H9 (cell line): ENCODE measurements around the gene ATPAF1. TPM values are rescaled to one million over a fixed set of nuclear protein-coding genes. Genes with fewer than 3 reads are reported as not detected.

Experiments
- DNase-seq: peaks from one replicate; pipeline ENCODE4 v3.0.0-alpha.2; 2017
- H2AFZ ChIP-seq: one replicate; pipeline ENCODE4 v1.6.1; 2013; ENCODE audit warnings: mild to moderate bottlenecking, low read length, control low read depth, moderate library complexity
- H2AK5ac ChIP-seq: 2 replicates; pipeline ENCODE4 v1.6.1; 2013; ENCODE audit warnings: low read length, control low read depth, mixed read lengths; ENCODE audit not compliant: insufficient read length
- H2BK120ac ChIP-seq: one replicate; pipeline ENCODE4 v1.6.1; 2013; ENCODE audit warnings: low read depth, mild to moderate bottlenecking, low read length, control low read depth, inconsistent platforms; ENCODE audit not compliant: poor library complexity, severe bottlenecking
- H2BK12ac ChIP-seq: 2 replicates; pipeline ENCODE4 v1.6.1; 2013; ENCODE audit warnings: low read length, control low read depth, mixed read lengths, low read depth; ENCODE audit not compliant: insufficient read length
- H2BK15ac ChIP-seq: 2 replicates; pipeline ENCODE4 v1.6.1; 2013; ENCODE audit warnings: low read depth, low read length, control low read depth
- H2BK20ac ChIP-seq: one replicate; pipeline ENCODE4 v1.6.1; 2013; ENCODE audit warnings: low read depth, mild to moderate bottlenecking, low read length, control low read depth, inconsistent platforms; ENCODE audit not compliant: poor library complexity, severe bottlenecking
- H2BK5ac ChIP-seq: 2 replicates; pipeline ENCODE4 v1.6.1; 2013; ENCODE audit warnings: low read length, control low read depth, mixed read lengths; ENCODE audit not compliant: insufficient read length
- H3K14ac ChIP-seq: 2 replicates; pipeline ENCODE4 v1.6.1; 2013; ENCODE audit warnings: low read length, control low read depth; ENCODE audit not compliant: insufficient read depth
- H3K18ac ChIP-seq: 2 replicates; pipeline ENCODE4 v1.6.1; 2013; ENCODE audit warnings: low read depth, mild to moderate bottlenecking, mixed read lengths, low read length, control low read depth; ENCODE audit not compliant: insufficient read length
- H3K23ac ChIP-seq: 2 replicates; pipeline ENCODE4 v1.6.1; 2013; ENCODE audit warnings: low read length, control low read depth, mixed read lengths, low read depth; ENCODE audit not compliant: insufficient read length
- H3K23me2 ChIP-seq: 2 replicates; pipeline ENCODE4 v1.6.1; 2013; ENCODE audit warnings: low read depth, mild to moderate bottlenecking, mixed read lengths, low read length, control low read depth; ENCODE audit not compliant: insufficient read length, poor library complexity, severe bottlenecking
- H3K27ac ChIP-seq: 2 replicates; pipeline ENCODE4 v1.5.1; 2013; ENCODE audit warnings: low read length, control low read depth, mixed read lengths, low read depth; ENCODE audit not compliant: insufficient read length
- H3K27me3 ChIP-seq: 2 replicates; pipeline ENCODE4 v1.6.1; 2013; ENCODE audit warnings: low read length, control low read depth, inconsistent platforms; ENCODE audit not compliant: insufficient read depth
- H3K4ac ChIP-seq: 2 replicates; pipeline ENCODE4 v1.6.1; 2013; ENCODE audit warnings: low read depth, mild to moderate bottlenecking, control low read depth, inconsistent platforms, low read length, moderate library complexity
- H3K4me1 ChIP-seq: 2 replicates; pipeline ENCODE4 v1.6.1; 2013; ENCODE audit warnings: low read length, control low read depth, inconsistent platforms; ENCODE audit not compliant: insufficient read depth
- H3K4me2 ChIP-seq: 2 replicates; pipeline ENCODE4 v1.6.1; 2013; ENCODE audit warnings: low read length, control low read depth, mixed read lengths; ENCODE audit not compliant: insufficient read length, insufficient read depth
- H3K56ac ChIP-seq: 2 replicates; pipeline ENCODE4 v1.6.1; 2013; ENCODE audit warnings: low read depth, mild to moderate bottlenecking, mixed read lengths, low read length, control low read depth; ENCODE audit not compliant: insufficient read length
- H3K79me1 ChIP-seq: 2 replicates; pipeline ENCODE4 v1.6.1; 2013; ENCODE audit warnings: low read depth, mild to moderate bottlenecking, moderate library complexity, low read length, control low read depth, inconsistent platforms; ENCODE audit not compliant: insufficient read depth, poor library complexity, severe bottlenecking
- H3K79me2 ChIP-seq: 2 replicates; pipeline ENCODE4 v1.6.1; 2013; ENCODE audit warnings: low read length, control low read depth, inconsistent platforms; ENCODE audit not compliant: insufficient read depth
- H3K9ac ChIP-seq: 2 replicates; pipeline ENCODE4 v1.6.1; 2013; ENCODE audit warnings: low read length, control low read depth, mixed read lengths; ENCODE audit not compliant: insufficient read length; ENCODE audit errors: extremely low read depth
- H3K9me3 ChIP-seq: one replicate; pipeline ENCODE4 v1.6.1; 2013; ENCODE audit warnings: low read depth, low read length, inconsistent platforms; ENCODE audit not compliant: control insufficient read depth
- H3T11ph ChIP-seq: one replicate; pipeline ENCODE4 v1.6.1; 2013; ENCODE audit warnings: mild to moderate bottlenecking, low read length, control low read depth, inconsistent platforms
- H4K20me1 ChIP-seq: one replicate; pipeline ENCODE4 v1.6.1; 2013; ENCODE audit not compliant: control insufficient read depth, insufficient read length, insufficient read depth
- H4K5ac ChIP-seq: 2 replicates; pipeline ENCODE4 v1.6.1; 2013; ENCODE audit warnings: low read depth, mild to moderate bottlenecking, mixed read lengths, low read length, control low read depth; ENCODE audit not compliant: insufficient read length
- H4K8ac ChIP-seq: replicated peaks from 2 replicates; pipeline ENCODE4 v1.6.1; 2013; ENCODE audit warnings: low read length, control low read depth, mixed read lengths, low read depth; ENCODE audit not compliant: insufficient read length
- H4K91ac ChIP-seq: 2 replicates; pipeline ENCODE4 v1.6.1; 2013; ENCODE audit warnings: low read depth, mild to moderate bottlenecking, moderate library complexity, mixed read lengths, low read length, control low read depth; ENCODE audit not compliant: insufficient read length
- H3K27ac Mint-ChIP-seq, 3 experiments: 2 replicates in 2 of 3; 3 replicates in 1 of 3; pipeline ENCODE4 v1.8.0; 2020 to 2021; ENCODE audit warnings: mixed read lengths in 3 of 3, mild to moderate bottlenecking in 1 of 3, moderate library complexity in 1 of 3
- H3K27me3 Mint-ChIP-seq: 2 replicates; pipeline ENCODE4 v1.8.0; 2021; ENCODE audit warnings: low read depth, mild to moderate bottlenecking, moderate library complexity, mixed read lengths
- H3K36me3 Mint-ChIP-seq, 3 experiments: 2 replicates in 2 of 3; 3 replicates in 1 of 3; pipeline ENCODE4 v1.8.0; 2020 to 2021; ENCODE audit warnings: low read depth in 3 of 3, mixed read lengths in 3 of 3; ENCODE audit not compliant: insufficient read depth in 1 of 3
- H3K4me1 Mint-ChIP-seq, 2 experiments: 2 replicates each; pipeline ENCODE4 v1.8.0; 2020; ENCODE audit warnings: mixed read lengths in 2 of 2
- H3K4me3 Mint-ChIP-seq, 2 experiments: 2 replicates in 1 of 2; 3 replicates in 1 of 2; pipeline ENCODE4 v1.8.0; 2020 to 2021; ENCODE audit warnings: mild to moderate bottlenecking in 2 of 2, mixed read lengths in 2 of 2, moderate library complexity in 1 of 2
- H3K9me3 Mint-ChIP-seq, 2 experiments: 2 replicates in 1 of 2; 3 replicates in 1 of 2; pipeline ENCODE4 v1.8.0; 2020; ENCODE audit warnings: mild to moderate bottlenecking in 2 of 2, mixed read lengths in 2 of 2, moderate library complexity in 1 of 2
- WGBS: extraction: QIAGEN DNeasy Blood & Tissue Kit; methylation state at CpG from one replicate; pipeline ENCODE4 v1.1.7; 2013; ENCODE audit warnings: missing lambda C conversion rate, low lambda C conversion rate, mixed read lengths; ENCODE audit not compliant: insufficient read length; ENCODE audit errors: extremely low coverage; 5-methylcytosine and 5-hydroxymethylcytosine counted together
- total RNA-seq: library from RNA; stranded (reverse); gene quantifications from 2 replicates; pipeline ENCODE4 v1.2.1, GENCODE V29; 2021
- TF ChIP-seq, protein P1 (sequence below): fragments of 200-600 bp; sonication (generic); conservative IDR thresholded peaks from 3 replicates; pipeline ENCODE4 v1.8.0; 2021; ENCODE audit warnings: antibody characterized with exemption, mild to moderate bottlenecking

The ATPAF1 gene
- total RNA-seq, 1 experiment from 2014 or later: 57.3 TPM

DNA sequence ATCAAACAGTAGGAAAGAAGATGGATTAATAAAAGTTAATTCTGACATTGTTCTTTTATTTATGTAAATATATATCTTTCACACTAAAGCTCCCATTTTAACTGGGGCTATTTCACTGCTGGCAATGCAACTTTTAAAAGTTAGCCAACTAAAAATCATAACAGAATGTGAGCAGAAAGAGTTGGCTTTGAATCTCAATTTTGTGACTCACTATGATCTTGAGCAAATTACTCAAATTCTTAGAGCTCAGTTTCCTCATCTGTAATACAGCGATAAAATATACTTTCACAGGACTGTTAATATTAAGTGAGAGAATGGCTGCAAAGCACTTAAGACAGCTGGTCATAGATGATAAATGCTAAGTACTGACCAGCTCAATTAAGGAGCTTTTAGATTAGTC lies 40.0 kb upstream of the ATPAF1 start:
- no peaks in the 10 kb centered on the region for H3K9me3 Mint-ChIP-seq
- H3K36me3 Mint-ChIP-seq: peaks cover 11 to 59% (median 52%) of the 10 kb centered on the region in 3 experiments; a peak in 6 of 7 replicates
- no CpG with 5 or more reads among the region's 1 CpG for WGBS

More for the DNA sequence above, 40.0 kb upstream of the ATPAF1 start:
- Histone ChIP-seq H2BK15ac (no peak overlapping the region), H2BK120ac (no peak overlapping the region), H3K18ac (no peak overlapping the region), H3K4me1 (no peaks in the 10 kb centered on the region), H3K4me2 (no peak overlapping the region), H2BK5ac (no peak overlapping the region), H2BK20ac (no peak overlapping the region), H3K9ac (no peak overlapping the region), H3K23me2 (no peaks in the 10 kb centered on the region), H2BK12ac (no peak overlapping the region), H3K9me3 (no peaks in the 10 kb centered on the region), H2AFZ (no peak overlapping the region), H3K79me2 (no peaks in the 10 kb centered on the region; the same call in 1 of the 2 replicates), H3K79me1 (no peaks in the 10 kb centered on the region), H3K56ac (no peak overlapping the region), H4K91ac (no peak overlapping the region), H2AK5ac (no peak overlapping the region), H3K23ac (no peak overlapping the region), H3K27ac (no peak overlapping the region), H3K27me3 (no peaks in the 10 kb centered on the region), H4K8ac (no peak overlapping the region), H3K14ac (no peak overlapping the region), H3K4ac (no peak overlapping the region), H3T11ph (no peak overlapping the region), H4K20me1 (no peaks in the 10 kb centered on the region), H4K5ac (no peak overlapping the region)
- DNase-seq: no peak
- no peak overlapping the region for H3K4me3 Mint-ChIP-seq
- H3K27me3 Mint-ChIP-seq: no peaks in the 10 kb centered on the region
- H3K4me1 Mint-ChIP-seq: no peaks in the 10 kb centered on the region
- TF ChIP-seq, protein P1, sequence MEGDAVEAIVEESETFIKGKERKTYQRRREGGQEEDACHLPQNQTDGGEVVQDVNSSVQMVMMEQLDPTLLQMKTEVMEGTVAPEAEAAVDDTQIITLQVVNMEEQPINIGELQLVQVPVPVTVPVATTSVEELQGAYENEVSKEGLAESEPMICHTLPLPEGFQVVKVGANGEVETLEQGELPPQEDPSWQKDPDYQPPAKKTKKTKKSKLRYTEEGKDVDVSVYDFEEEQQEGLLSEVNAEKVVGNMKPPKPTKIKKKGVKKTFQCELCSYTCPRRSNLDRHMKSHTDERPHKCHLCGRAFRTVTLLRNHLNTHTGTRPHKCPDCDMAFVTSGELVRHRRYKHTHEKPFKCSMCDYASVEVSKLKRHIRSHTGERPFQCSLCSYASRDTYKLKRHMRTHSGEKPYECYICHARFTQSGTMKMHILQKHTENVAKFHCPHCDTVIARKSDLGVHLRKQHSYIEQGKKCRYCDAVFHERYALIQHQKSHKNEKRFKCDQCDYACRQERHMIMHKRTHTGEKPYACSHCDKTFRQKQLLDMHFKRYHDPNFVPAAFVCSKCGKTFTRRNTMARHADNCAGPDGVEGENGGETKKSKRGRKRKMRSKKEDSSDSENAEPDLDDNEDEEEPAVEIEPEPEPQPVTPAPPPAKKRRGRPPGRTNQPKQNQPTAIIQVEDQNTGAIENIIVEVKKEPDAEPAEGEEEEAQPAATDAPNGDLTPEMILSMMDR: no peak
- H3K27ac Mint-ChIP-seq: no peak overlapping the region
